Measurements from ENCODE around the gene TMEM115. TPM values are rescaled to one million over a fixed set of nuclear protein-coding genes. Genes with fewer than 3 reads are reported as not detected.

The TMEM115 gene
- total and polyA plus RNA-seq, 2 donors from 2014 or later, result 40.1 to 54.0 TPM

- FAIRE-seq, result no peak
- peak in 4 of 5 donors; percentile 62 to 86 (median 76) for DNase-seq
- TF ChIP-seq CTCF (IDR thresholded peaks at IDR 0.05; ENCODE audit: borderline replicate concordance, extremely low read depth, insufficient read depth), result peak; percentile 87
- H3K4me3 ChIP-seq (ENCODE audit: low read length in 3 of 3), result peak overlapping the region in 1 of 3 donors; percentile 25
- peaks cover 3 to 40% (median 25%) of the 10 kb centered on the region in 3 donors for H3K4me1 ChIP-seq (ENCODE audit: control insufficient read depth in 2 of 3, insufficient read depth in 2 of 3, low read depth in 1 of 3, low read length in 3 of 3)
- peak overlapping the region in 1 of 3 donors; percentile 38 for H3K9ac ChIP-seq (ENCODE audit: low read length in 3 of 3)
- H3K27me3 ChIP-seq (ENCODE audit: control insufficient read depth, insufficient read depth, low read length), result no peaks in the 10 kb centered on the region
- H3K36me3 ChIP-seq (ENCODE audit: control insufficient read depth in 2 of 3, insufficient read depth in 3 of 3, low read length in 3 of 3), result peaks cover 0 to 14% (median 8%) of the 10 kb centered on the region in 3 donors
- peak overlapping the region; percentile 70 to 73 for H3K27ac ChIP-seq (ENCODE audit: low read depth in 2 of 2, low read length in 2 of 2)
- H3K9me3 ChIP-seq (ENCODE audit: control insufficient read depth in 2 of 3, insufficient read depth in 1 of 3, low read length in 3 of 3), result no peaks in the 10 kb centered on the region
- intact Hi-C loops (cut with DNase I), result no loop called here
Measured at GRCh38 chr3:50324351-50325112, 34.8 kb downstream of the TMEM115 start.

- H3K9me3 ChIP-seq (ENCODE audit: control insufficient read depth in 2 of 3, insufficient read depth in 1 of 3, low read length in 3 of 3), result no peaks in the 10 kb centered on the region
- H3K4me1 ChIP-seq (ENCODE audit: control insufficient read depth in 2 of 3, insufficient read depth in 2 of 3, low read depth in 1 of 3, low read length in 3 of 3), result peaks cover 3 to 46% (median 31%) of the 10 kb centered on the region in 3 donors
- TF ChIP-seq CTCF (IDR thresholded peaks at IDR 0.05; ENCODE audit: borderline replicate concordance, extremely low read depth, insufficient read depth), result no peak
- H3K27me3 ChIP-seq (ENCODE audit: control insufficient read depth, insufficient read depth, low read length), result no peaks in the 10 kb centered on the region
- no peak for FAIRE-seq
- H3K27ac ChIP-seq (ENCODE audit: low read depth in 2 of 2, low read length in 2 of 2), result peak overlapping the region; percentile 86 to 87
- intact Hi-C loops (cut with DNase I), result no loop called here
- H3K4me3 ChIP-seq (ENCODE audit: low read length in 3 of 3), result peak overlapping the region in 1 of 3 donors; percentile 25
- peaks cover 3 to 15% (median 12%) of the 10 kb centered on the region in 3 donors for H3K36me3 ChIP-seq (ENCODE audit: control insufficient read depth in 2 of 3, insufficient read depth in 3 of 3, low read length in 3 of 3)
- peak overlapping the region in 1 of 3 donors; percentile 38 for H3K9ac ChIP-seq (ENCODE audit: low read length in 3 of 3)
- DNase-seq, result peak in 1 of 5 donors; percentile 63
Measured at GRCh38 chr3:50323614-50324199, 35.6 kb downstream of the TMEM115 start.

DNA sequence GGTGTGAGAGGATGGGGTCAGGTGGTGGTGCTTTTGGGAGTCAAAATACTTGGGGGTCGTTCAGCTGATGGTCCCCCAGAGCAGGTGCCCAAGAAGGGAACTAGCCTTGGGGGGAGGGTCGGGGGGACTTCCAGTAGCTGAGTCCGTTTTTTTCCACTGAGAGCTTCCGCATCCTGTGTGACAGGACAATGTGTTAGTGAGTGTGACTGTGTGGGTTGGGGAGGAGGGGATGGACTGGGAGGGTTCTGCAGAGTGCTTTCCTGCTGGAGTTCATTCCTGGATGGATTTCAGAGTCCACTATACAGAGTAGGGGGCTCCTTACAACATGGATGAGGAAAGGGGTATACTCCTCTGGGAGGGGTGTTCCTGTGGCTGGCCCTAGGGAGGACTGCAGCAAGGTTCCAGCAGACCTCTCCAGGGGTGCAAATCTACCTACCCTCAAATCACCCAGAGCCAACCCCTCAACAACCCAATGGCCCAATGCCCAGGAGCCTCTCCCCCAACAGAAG lies 36.2 kb downstream of the TMEM115 start:
- Histone ChIP-seq H3K9ac (ENCODE audit: low read length in 3 of 3) (peak overlapping the region in 1 of 3 donors; percentile 81), H3K4me3 (ENCODE audit: low read length in 3 of 3) (peak overlapping the region in 1 of 3 donors; percentile 98), H3K27ac (ENCODE audit: low read depth in 2 of 2, low read length in 2 of 2) (peak overlapping the region; percentile 86 to 87), H3K9me3 (ENCODE audit: control insufficient read depth in 2 of 3, insufficient read depth in 1 of 3, low read length in 3 of 3) (no peaks in the 10 kb centered on the region), H3K27me3 (ENCODE audit: control insufficient read depth, insufficient read depth, low read length) (no peaks in the 10 kb centered on the region), H3K36me3 (ENCODE audit: control insufficient read depth in 2 of 3, insufficient read depth in 3 of 3, low read length in 3 of 3) (peaks cover 3 to 21% (median 12%) of the 10 kb centered on the region in 3 donors), H3K4me1 (ENCODE audit: control insufficient read depth in 2 of 3, insufficient read depth in 2 of 3, low read depth in 1 of 3, low read length in 3 of 3) (peaks cover 3 to 52% (median 30%) of the 10 kb centered on the region in 3 donors)
- TF ChIP-seq CTCF (IDR thresholded peaks at IDR 0.05; ENCODE audit: borderline replicate concordance, extremely low read depth, insufficient read depth), result no peak
- DNase-seq, result peak in 2 of 5 donors; percentile 19 to 71
- intact Hi-C loops (cut with DNase I), result no loop called here
- FAIRE-seq, result no peak

All from kidney (tissue), 14 donors.